ENCODE data around the gene PALM3.

PALM3 gene

GRCh38 chr19:14061081-14061749 is 661 bp downstream of the PALM3 start:
- Histone ChIP-seq H3K9me3 (ENCODE audit: insufficient read depth, low read length) (no peaks in the 10 kb centered on the region), H2AFZ (ENCODE audit: low read depth, low read length, severe bottlenecking) (no peak overlapping the region), H3K27me3 (ENCODE audit: low read length) (0 out of 2 replicates have a peak, but pooled peaks cover 4% of the 10 kb centered on the region), H3K9me2 (replicated peaks; ENCODE audit: insufficient read depth, low read length) (no peaks in the 10 kb centered on the region), H3F3A (ENCODE audit: insufficient read depth) (no peaks in the 10 kb centered on the region), H3K79me2 (ENCODE audit: insufficient read depth, low read length) (no peaks in the 10 kb centered on the region), H3K9ac (ENCODE audit: low read length) (no peak overlapping the region), H3K4me2 (ENCODE audit: low read depth, low read length, poor library complexity, severe bottlenecking) (no peak overlapping the region), H3K36me3 (ENCODE audit: low read length) (no peaks in the 10 kb centered on the region), H3K4me3 (ENCODE audit: insufficient read depth, low read length, poor library complexity, severe bottlenecking) (no peak overlapping the region), H3K27ac (ENCODE audit: low read depth, low read length) (no peak overlapping the region), H4K20me1 (ENCODE audit: low read depth, low read length) (no peaks in the 10 kb centered on the region)
- no peak for TF ChIP-seq CTCF (IDR thresholded peaks at IDR 0.05; ENCODE audit: insufficient read depth, low read length, poor library complexity, severe bottlenecking)
- TF ChIP-seq EZH2phosphoT487 (conservative IDR thresholded peaks at IDR 0.05; ENCODE audit: low read length), result no peak

- H3K4me2 ChIP-seq (ENCODE audit: low read depth, low read length, poor library complexity, severe bottlenecking), result no peak overlapping the region
- no peaks in the 10 kb centered on the region for H3K36me3 ChIP-seq (ENCODE audit: low read length)
- no peak overlapping the region for H3K27ac ChIP-seq (ENCODE audit: low read depth, low read length)
- no peak overlapping the region for H2AFZ ChIP-seq (ENCODE audit: low read depth, low read length, severe bottlenecking)
- no peak overlapping the region for H3K9ac ChIP-seq (ENCODE audit: low read length)
- no peaks in the 10 kb centered on the region for H4K20me1 ChIP-seq (ENCODE audit: low read depth, low read length)
- H3K27me3 ChIP-seq (ENCODE audit: low read length), result 0 out of 2 replicates have a peak, but pooled peaks cover 4% of the 10 kb centered on the region
- TF ChIP-seq EZH2phosphoT487 (conservative IDR thresholded peaks at IDR 0.05; ENCODE audit: low read length) (no peak), CTCF (IDR thresholded peaks at IDR 0.05; ENCODE audit: insufficient read depth, low read length, poor library complexity, severe bottlenecking) (no peak)
- no peak overlapping the region for H3K4me3 ChIP-seq (ENCODE audit: insufficient read depth, low read length, poor library complexity, severe bottlenecking)
- H3F3A ChIP-seq (ENCODE audit: insufficient read depth), result no peaks in the 10 kb centered on the region
- H3K9me2 ChIP-seq (replicated peaks; ENCODE audit: insufficient read depth, low read length), result no peaks in the 10 kb centered on the region
- H3K9me3 ChIP-seq (ENCODE audit: insufficient read depth, low read length), result no peaks in the 10 kb centered on the region
- H3K79me2 ChIP-seq (ENCODE audit: insufficient read depth, low read length), result no peaks in the 10 kb centered on the region
These were observed 2.2 kb downstream of the PALM3 start for GRCh38 chr19:14059652-14060155.

- TF ChIP-seq CTCF (IDR thresholded peaks at IDR 0.05; ENCODE audit: insufficient read depth, low read length, poor library complexity, severe bottlenecking), result peak; percentile 53
- TF ChIP-seq EZH2phosphoT487 (conservative IDR thresholded peaks at IDR 0.05; ENCODE audit: low read length), result no peak
- Histone ChIP-seq H3K9me2 (replicated peaks; ENCODE audit: insufficient read depth, low read length) (no peaks in the 10 kb centered on the region), H3K27me3 (ENCODE audit: low read length) (0 out of 2 replicates have a peak, but pooled peaks cover 4% of the 10 kb centered on the region), H3F3A (ENCODE audit: insufficient read depth) (no peaks in the 10 kb centered on the region), H3K9me3 (ENCODE audit: insufficient read depth, low read length) (no peaks in the 10 kb centered on the region), H4K20me1 (ENCODE audit: low read depth, low read length) (no peaks in the 10 kb centered on the region), H3K36me3 (ENCODE audit: low read length) (no peaks in the 10 kb centered on the region), H2AFZ (ENCODE audit: low read depth, low read length, severe bottlenecking) (no peak overlapping the region), H3K27ac (ENCODE audit: low read depth, low read length) (no peak overlapping the region), H3K9ac (ENCODE audit: low read length) (no peak overlapping the region), H3K79me2 (ENCODE audit: insufficient read depth, low read length) (no peaks in the 10 kb centered on the region), H3K4me2 (ENCODE audit: low read depth, low read length, poor library complexity, severe bottlenecking) (no peak overlapping the region), H3K4me3 (ENCODE audit: insufficient read depth, low read length, poor library complexity, severe bottlenecking) (no peak overlapping the region)
These were observed 2.8 kb downstream of the PALM3 start for GRCh38 chr19:14059093-14059480.
